SK-N-SH (cell line): ENCODE data around the gene NFKB1. TPM values are rescaled to one million over a fixed set of nuclear protein-coding genes. Genes with fewer than 3 reads are reported as not detected.

Experiments used
- CTCF ChIA-PET: fragments of 300-600, 350-600 bp; formaldehyde crosslinking; extraction: SDS; loops from one replicate; lab custom pipeline; 2021; lab: Yijun Ruan, JAX
- POLR2A ChIA-PET: fragments of 350-600 bp; sonication (Branson Sonifier 250); formaldehyde crosslinking; extraction: SDS; loops from one replicate; lab custom pipeline; 2020; ENCODE audit warnings: antibody characterized with exemption, inconsistent platforms; lab: Yijun Ruan, JAX
- DNase-seq: peaks from one replicate; pipeline ENCODE4 v3.0.0; 2012
- H2AFZ ChIP-seq: fragments of 200-600 bp; sonication (generic); 2 replicates; pipeline ENCODE4 v1.8.1; 2016; ENCODE audit warnings: antibody characterized with exemption, mild to moderate bottlenecking, low read depth
- H3F3A ChIP-seq: fragments of 200-600 bp; sonication (generic); replicated peaks from 2 replicates; pipeline ENCODE3; 2016; ENCODE audit warnings: antibody characterized with exemption, mild to moderate bottlenecking; ENCODE audit not compliant: insufficient read depth
- H3K27ac ChIP-seq, 2 experiments: fragments of 200-500 bp in 1 of 2; fragments of 200-600 bp in 1 of 2; sonication (Bioruptor generic) in 1 of 2; sonication (generic), shearing (Covaris generic) in 1 of 2; 2 replicates each; pipeline versions ENCODE4 v1.5.1 to v1.6.1; 2014 to 2016; ENCODE audit warnings: low read depth in 2 of 2, inconsistent platforms in 1 of 2, low read length in 1 of 2, mild to moderate bottlenecking in 1 of 2, mixed read lengths in 1 of 2
- H3K27me3 ChIP-seq: fragments of 200-600 bp; sonication (generic), shearing (Covaris generic); 2 replicates; pipeline ENCODE4 v1.6.1; 2016; ENCODE audit warnings: mixed run types; ENCODE audit not compliant: insufficient read depth
- H3K36me3 ChIP-seq, 2 experiments: fragments of 200-500 bp in 1 of 2; fragments of 200-600 bp in 1 of 2; sonication (Bioruptor generic) in 1 of 2; sonication (generic) in 1 of 2; replicated peaks in 1 of 2; 2 replicates each; pipeline versions ENCODE3 to v1.5.1; 2014 to 2016; ENCODE audit warnings: low read length in 1 of 2, mild to moderate bottlenecking in 1 of 2; ENCODE audit not compliant: insufficient read depth in 2 of 2, control insufficient read depth in 1 of 2
- H3K4me1 ChIP-seq, 2 experiments: fragments of 200-500 bp in 1 of 2; fragments of 200-600 bp in 1 of 2; sonication (Bioruptor generic) in 1 of 2; sonication (generic), shearing (Covaris generic) in 1 of 2; 2 replicates each; pipeline versions ENCODE4 v1.5.1 to v1.6.1; 2014 to 2016; ENCODE audit warnings: low read depth in 1 of 2, low read length in 1 of 2, mixed run types in 1 of 2; ENCODE audit not compliant: insufficient read depth in 2 of 2, control insufficient read depth in 1 of 2
- H3K4me2 ChIP-seq: fragments of 200-600 bp; sonication (generic), shearing (Covaris generic); 2 replicates; pipeline ENCODE4 v1.6.1; 2017; ENCODE audit warnings: mixed run types
- H3K4me3 ChIP-seq, 2 experiments: fragments of 200-500 bp in 1 of 2; fragments of 200-600 bp in 1 of 2; sonication (Bioruptor generic) in 1 of 2; sonication (generic), shearing (Covaris generic) in 1 of 2; 2 replicates each; pipeline versions ENCODE4 v1.5.1 to v1.8.1; 2014 to 2016; ENCODE audit warnings: low read depth in 2 of 2, inconsistent platforms in 1 of 2, low read length in 1 of 2, mild to moderate bottlenecking in 1 of 2, mixed read lengths in 1 of 2, moderate library complexity in 1 of 2
- H3K79me2 ChIP-seq: fragments of 200-600 bp; sonication (generic); 2 replicates; pipeline ENCODE4 v1.8.1; 2017; ENCODE audit warnings: mild to moderate bottlenecking; ENCODE audit not compliant: insufficient read depth
- H3K9ac ChIP-seq: fragments of 200-600 bp; sonication (generic); 2 replicates; pipeline ENCODE4 v1.6.1; 2017; ENCODE audit warnings: mixed run types
- H3K9me2 ChIP-seq: fragments of 200-600 bp; sonication (generic); 2 replicates; pipeline ENCODE4 v1.6.1; 2017; ENCODE audit warnings: mixed run types
- H3K9me3 ChIP-seq: fragments of 200-600 bp; sonication (generic); 2 replicates; pipeline ENCODE4 v1.6.1; 2017; ENCODE audit warnings: mixed run types, mild to moderate bottlenecking, moderate library complexity
- H4K20me1 ChIP-seq: fragments of 200-600 bp; sonication (generic); 2 replicates; pipeline ENCODE4 v1.6.1; 2017; ENCODE audit warnings: mild to moderate bottlenecking, mixed run types; ENCODE audit not compliant: insufficient read depth
- CTCF ChIP-seq: fragments of 200-600 bp; sonication (generic); IDR thresholded peaks from 2 replicates; pipeline ENCODE4 v1.6.1; 2017; ENCODE audit warnings: antibody characterized with exemption, mild to moderate bottlenecking, moderate library complexity
- EP300 ChIP-seq, 2 experiments: IDR thresholded peaks; 2 replicates each; pipeline versions ENCODE4 v1.4.0 to v1.6.1; 2012; ENCODE audit warnings: borderline replicate concordance in 1 of 2, low read depth in 1 of 2, low read length in 1 of 2
- GABPA ChIP-seq: IDR thresholded peaks from 2 replicates; pipeline ENCODE4 v1.4.0; 2012; ENCODE audit warnings: low read depth, mild to moderate bottlenecking
- GATA2 ChIP-seq: sonication (generic); formaldehyde crosslinking; IDR thresholded peaks from 2 replicates; pipeline ENCODE4 v1.5.0; 2020; ENCODE audit warnings: mild to moderate bottlenecking, missing genetic modification reagents
- JUND ChIP-seq: IDR thresholded peaks from 2 replicates; pipeline ENCODE4 v1.4.0; 2012
- MAX ChIP-seq: IDR thresholded peaks from 2 replicates; pipeline ENCODE4 v1.4.0; 2012; ENCODE audit warnings: low read depth
- MEF2A ChIP-seq: IDR thresholded peaks from 2 replicates; pipeline ENCODE4 v1.4.0; 2012; ENCODE audit warnings: low read depth, borderline replicate concordance
- NFIC ChIP-seq: IDR thresholded peaks from 2 replicates; pipeline ENCODE4 v1.4.0; 2012; ENCODE audit warnings: borderline replicate concordance
- POLR2AphosphoS5 ChIP-seq: IDR thresholded peaks from 2 replicates; pipeline ENCODE4 v1.6.1; 2012; ENCODE audit warnings: low read depth, low read length
- RAD21 ChIP-seq: IDR thresholded peaks from 2 replicates; pipeline ENCODE4 v1.6.1; 2012; ENCODE audit warnings: mild to moderate bottlenecking, low read length
- REST ChIP-seq: IDR thresholded peaks from 2 replicates; pipeline ENCODE4 v1.6.1; 2012; ENCODE audit warnings: mild to moderate bottlenecking, low read depth, low read length, moderate library complexity
- TEAD4 ChIP-seq: IDR thresholded peaks from 2 replicates; pipeline ENCODE4 v1.4.0; 2012; ENCODE audit warnings: mild to moderate bottlenecking, borderline replicate concordance; ENCODE audit not compliant: insufficient read depth
- USF1 ChIP-seq: IDR thresholded peaks from 2 replicates; pipeline ENCODE4 v1.4.0; 2012; ENCODE audit warnings: low read depth, borderline replicate concordance
- USF2 ChIP-seq: fragments of 150-350 bp; IDR thresholded peaks from 2 replicates; pipeline ENCODE4 v1.6.1; 2017; ENCODE audit warnings: antibody characterized with exemption, low read length, low read depth, borderline replicate concordance
- YY1 ChIP-seq: IDR thresholded peaks from 2 replicates; pipeline ENCODE4 v1.4.0; 2012; ENCODE audit warnings: low read depth, mild to moderate bottlenecking
- WGBS: methylation state at CpG from one replicate; pipeline ENCODE4 v1.1.6; 2017; ENCODE audit warnings: low lambda C conversion rate; 5-methylcytosine and 5-hydroxymethylcytosine counted together
- polyA plus RNA-seq, 3 experiments: library from polyadenylated mRNA; depleted of rRNA; stranded (reverse); fragments of >200 nt; gene quantifications; 2 replicates each; pipeline ENCODE4 v1.2.3, GENCODE V29; 2012

Gene NFKB1
- polyA plus RNA-seq, 1 of the 3 experiments (the other 2 are of a cell fraction): 14.1 TPM

- POLR2A ChIA-PET: no interaction called here
- Histone ChIP-seq H3K4me2 (no peak overlapping the region), H3K79me2 (peaks cover 27% of the 10 kb centered on the region), H2AFZ (no peak overlapping the region), H3K27ac (no peak overlapping the region), H3F3A (no peaks in the 10 kb centered on the region), H3K4me3 (no peak overlapping the region)
- CTCF ChIA-PET: interaction anchor here (1.0 kb wide), 1 partner anchor 27 kb away, joined by 3 read pairs; no protein-coding TSS in a partner anchor
- DNase-seq: no peak
- TF ChIP-seq NFIC (no peak), GATA2 (CRISPR knock-in tag) (no peak), MAX (no peak)
- TF ChIP-seq, all 33 proteins: peak for 0
- no peaks in the 10 kb centered on the region for H3K27me3 ChIP-seq
- H3K4me1 ChIP-seq: peaks cover 3 to 6% of the 10 kb centered on the region in 2 experiments; a peak in 2 of 4 replicates
- H4K20me1 ChIP-seq: no peaks in the 10 kb centered on the region
- 83% methylated on average over 7 of the region's 7 CpGs for WGBS
- H3K9me3 ChIP-seq: no peaks in the 10 kb centered on the region
- H3K9ac ChIP-seq: no peak overlapping the region
- H3K9me2 ChIP-seq: no peaks in the 10 kb centered on the region
- peaks cover 11 to 16% of the 10 kb centered on the region in 2 experiments for H3K36me3 ChIP-seq
These were observed 26.6 kb downstream of the NFKB1 start for GRCh38 chr4:102527695-102528283.

- H3K4me1 ChIP-seq: peaks cover 0 to 6% of the 10 kb centered on the region in 2 experiments; a peak in 1 of 4 replicates
- H3K9me3 ChIP-seq: no peaks in the 10 kb centered on the region
- ChIA-PET CTCF (no interaction called here), POLR2A (no interaction called here)
- H2AFZ ChIP-seq: no peak overlapping the region
- H4K20me1 ChIP-seq: no peaks in the 10 kb centered on the region
- DNase-seq: no peak
- H3K79me2 ChIP-seq: peaks cover 8% of the 10 kb centered on the region
- peaks cover 4% of the 10 kb centered on the region for H3F3A ChIP-seq
- no peak overlapping the region for H3K9ac ChIP-seq
- H3K36me3 ChIP-seq: peaks cover 12 to 16% of the 10 kb centered on the region in 2 experiments
- H3K9me2 ChIP-seq: no peaks in the 10 kb centered on the region
- TF ChIP-seq JUND (no peak), TEAD4 (no peak), CTCF (no peak), REST (no peak), GABPA (no peak), RAD21 (no peak), MEF2A (no peak), USF1 (no peak), USF2 (no peak), YY1 (no peak), POLR2AphosphoS5 (no peak), EP300 (IDR thresholded peaks at IDR 0.05; ENCODE audit: borderline replicate concordance in 1 of 2, low read depth in 1 of 2, low read length in 1 of 2) (no peak)
- H3K27me3 ChIP-seq: no peaks in the 10 kb centered on the region
- H3K27ac ChIP-seq: no peak overlapping the region
- H3K4me3 ChIP-seq: no peak overlapping the region
- WGBS: 100% methylated on average over 1 of the region's 1 CpG
- no peak overlapping the region for H3K4me2 ChIP-seq
These were observed 28.8 kb downstream of the NFKB1 start for GRCh38 chr4:102529977-102530376.
